K562 (cell line): ENCODE measurements around the gene GLT1D1.

Source experiments
- EZH2 ChIP-seq: IDR thresholded peaks from 2 replicates; pipeline ENCODE4 v1.6.1; 2012; ENCODE audit warnings: low read depth, mild to moderate bottlenecking, inconsistent platforms, low read length, borderline replicate concordance
- MXI1 ChIP-seq: IDR thresholded peaks from 2 replicates; pipeline ENCODE4 v1.6.1; 2011; ENCODE audit warnings: low read depth, mild to moderate bottlenecking, improper control_type of control experiment, low read length
- SMAD1 ChIP-seq: fragments of 150-350 bp; IDR thresholded peaks from 2 replicates; pipeline ENCODE4 v1.6.1; 2014; ENCODE audit warnings: low read length, low read depth; ENCODE audit not compliant: partially characterized antibody
- TF ChIP-seq, protein P1 (sequence below): sonication (generic); formaldehyde crosslinking; IDR thresholded peaks from 2 replicates; pipeline ENCODE4 v1.8.0; 2023; ENCODE audit warnings: mild to moderate bottlenecking, missing genetic modification reagents
- TF ChIP-seq, protein P2 (sequence below): fragments of 250-450 bp; sonication (Bioruptor Pico); IDR thresholded peaks from 2 replicates; pipeline ENCODE4 v1.5.0; 2021
- TF ChIP-seq, protein P3 (sequence below): sonication (generic); formaldehyde crosslinking; IDR thresholded peaks from 2 replicates; pipeline ENCODE4 v1.4.0; 2020; ENCODE audit warnings: mild to moderate bottlenecking, missing genetic modification reagents
- TF ChIP-seq, protein P4 (sequence below), 3 experiments: IDR thresholded peaks in 2 of 3; conservative IDR thresholded peaks in 1 of 3; 2 replicates each; pipeline ENCODE4 v1.5.1; 2011 to 2012; ENCODE audit warnings: low read length in 3 of 3, mild to moderate bottlenecking in 3 of 3, control low read depth in 2 of 3, improper control_type of control experiment in 1 of 3, inconsistent platforms in 1 of 3, low read depth in 1 of 3, mixed read lengths in 1 of 3, moderate library complexity in 1 of 3; ENCODE audit not compliant: insufficient read depth in 2 of 3
- TF ChIP-seq, protein P5 (sequence below): fragments of 250-450 bp; sonication (Bioruptor Pico); IDR thresholded peaks from 2 replicates; pipeline ENCODE4 v1.8.0; 2021; ENCODE audit warnings: moderate library complexity, mild to moderate bottlenecking, inconsistent platforms
- TF ChIP-seq, protein P6 (sequence below): conservative IDR thresholded peaks from 2 replicates; pipeline ENCODE4 v1.6.1; 2011; ENCODE audit warnings: low read depth, mild to moderate bottlenecking, low read length; ENCODE audit not compliant: control insufficient read depth

DNA sequence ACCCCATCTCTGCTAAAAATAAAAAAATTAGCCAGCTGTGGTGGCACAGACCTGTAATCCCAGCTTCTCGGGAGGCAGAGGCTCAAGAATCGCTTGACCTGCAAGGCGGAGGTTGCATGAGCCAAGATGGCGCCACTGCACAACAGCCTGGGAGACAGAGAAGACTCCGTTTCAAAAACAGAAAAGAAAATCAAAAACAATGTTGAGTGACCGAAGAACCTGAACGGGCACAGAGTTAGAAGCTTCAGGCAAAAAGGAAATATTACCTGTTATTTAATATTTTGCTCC, 3.5 kb downstream of the GLT1D1 start:
- TF ChIP-seq EZH2 (no peak), MXI1 (no peak), SMAD1 (no peak)
- TF ChIP-seq, protein P1, sequence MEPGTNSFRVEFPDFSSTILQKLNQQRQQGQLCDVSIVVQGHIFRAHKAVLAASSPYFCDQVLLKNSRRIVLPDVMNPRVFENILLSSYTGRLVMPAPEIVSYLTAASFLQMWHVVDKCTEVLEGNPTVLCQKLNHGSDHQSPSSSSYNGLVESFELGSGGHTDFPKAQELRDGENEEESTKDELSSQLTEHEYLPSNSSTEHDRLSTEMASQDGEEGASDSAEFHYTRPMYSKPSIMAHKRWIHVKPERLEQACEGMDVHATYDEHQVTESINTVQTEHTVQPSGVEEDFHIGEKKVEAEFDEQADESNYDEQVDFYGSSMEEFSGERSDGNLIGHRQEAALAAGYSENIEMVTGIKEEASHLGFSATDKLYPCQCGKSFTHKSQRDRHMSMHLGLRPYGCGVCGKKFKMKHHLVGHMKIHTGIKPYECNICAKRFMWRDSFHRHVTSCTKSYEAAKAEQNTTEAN (CRISPR knock-in tag), result no peak
- TF ChIP-seq, protein P2, sequence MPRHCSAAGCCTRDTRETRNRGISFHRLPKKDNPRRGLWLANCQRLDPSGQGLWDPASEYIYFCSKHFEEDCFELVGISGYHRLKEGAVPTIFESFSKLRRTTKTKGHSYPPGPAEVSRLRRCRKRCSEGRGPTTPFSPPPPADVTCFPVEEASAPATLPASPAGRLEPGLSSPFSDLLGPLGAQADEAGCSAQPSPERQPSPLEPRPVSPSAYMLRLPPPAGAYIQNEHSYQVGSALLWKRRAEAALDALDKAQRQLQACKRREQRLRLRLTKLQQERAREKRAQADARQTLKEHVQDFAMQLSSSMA (CRISPR knock-in tag), result no peak
- TF ChIP-seq, protein P3, sequence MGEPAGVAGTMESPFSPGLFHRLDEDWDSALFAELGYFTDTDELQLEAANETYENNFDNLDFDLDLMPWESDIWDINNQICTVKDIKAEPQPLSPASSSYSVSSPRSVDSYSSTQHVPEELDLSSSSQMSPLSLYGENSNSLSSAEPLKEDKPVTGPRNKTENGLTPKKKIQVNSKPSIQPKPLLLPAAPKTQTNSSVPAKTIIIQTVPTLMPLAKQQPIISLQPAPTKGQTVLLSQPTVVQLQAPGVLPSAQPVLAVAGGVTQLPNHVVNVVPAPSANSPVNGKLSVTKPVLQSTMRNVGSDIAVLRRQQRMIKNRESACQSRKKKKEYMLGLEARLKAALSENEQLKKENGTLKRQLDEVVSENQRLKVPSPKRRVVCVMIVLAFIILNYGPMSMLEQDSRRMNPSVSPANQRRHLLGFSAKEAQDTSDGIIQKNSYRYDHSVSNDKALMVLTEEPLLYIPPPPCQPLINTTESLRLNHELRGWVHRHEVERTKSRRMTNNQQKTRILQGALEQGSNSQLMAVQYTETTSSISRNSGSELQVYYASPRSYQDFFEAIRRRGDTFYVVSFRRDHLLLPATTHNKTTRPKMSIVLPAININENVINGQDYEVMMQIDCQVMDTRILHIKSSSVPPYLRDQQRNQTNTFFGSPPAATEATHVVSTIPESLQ (CRISPR knock-in tag), result no peak
- TF ChIP-seq, protein P4, sequence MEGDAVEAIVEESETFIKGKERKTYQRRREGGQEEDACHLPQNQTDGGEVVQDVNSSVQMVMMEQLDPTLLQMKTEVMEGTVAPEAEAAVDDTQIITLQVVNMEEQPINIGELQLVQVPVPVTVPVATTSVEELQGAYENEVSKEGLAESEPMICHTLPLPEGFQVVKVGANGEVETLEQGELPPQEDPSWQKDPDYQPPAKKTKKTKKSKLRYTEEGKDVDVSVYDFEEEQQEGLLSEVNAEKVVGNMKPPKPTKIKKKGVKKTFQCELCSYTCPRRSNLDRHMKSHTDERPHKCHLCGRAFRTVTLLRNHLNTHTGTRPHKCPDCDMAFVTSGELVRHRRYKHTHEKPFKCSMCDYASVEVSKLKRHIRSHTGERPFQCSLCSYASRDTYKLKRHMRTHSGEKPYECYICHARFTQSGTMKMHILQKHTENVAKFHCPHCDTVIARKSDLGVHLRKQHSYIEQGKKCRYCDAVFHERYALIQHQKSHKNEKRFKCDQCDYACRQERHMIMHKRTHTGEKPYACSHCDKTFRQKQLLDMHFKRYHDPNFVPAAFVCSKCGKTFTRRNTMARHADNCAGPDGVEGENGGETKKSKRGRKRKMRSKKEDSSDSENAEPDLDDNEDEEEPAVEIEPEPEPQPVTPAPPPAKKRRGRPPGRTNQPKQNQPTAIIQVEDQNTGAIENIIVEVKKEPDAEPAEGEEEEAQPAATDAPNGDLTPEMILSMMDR (IDR thresholded peaks at IDR 0.05 in 2 of 3, conservative IDR thresholded peaks at IDR 0.05 in 1 of 3; ENCODE audit: insufficient read depth in 2 of 3, low read depth in 1 of 3, low read length in 3 of 3), result no peak
- TF ChIP-seq, protein P5, sequence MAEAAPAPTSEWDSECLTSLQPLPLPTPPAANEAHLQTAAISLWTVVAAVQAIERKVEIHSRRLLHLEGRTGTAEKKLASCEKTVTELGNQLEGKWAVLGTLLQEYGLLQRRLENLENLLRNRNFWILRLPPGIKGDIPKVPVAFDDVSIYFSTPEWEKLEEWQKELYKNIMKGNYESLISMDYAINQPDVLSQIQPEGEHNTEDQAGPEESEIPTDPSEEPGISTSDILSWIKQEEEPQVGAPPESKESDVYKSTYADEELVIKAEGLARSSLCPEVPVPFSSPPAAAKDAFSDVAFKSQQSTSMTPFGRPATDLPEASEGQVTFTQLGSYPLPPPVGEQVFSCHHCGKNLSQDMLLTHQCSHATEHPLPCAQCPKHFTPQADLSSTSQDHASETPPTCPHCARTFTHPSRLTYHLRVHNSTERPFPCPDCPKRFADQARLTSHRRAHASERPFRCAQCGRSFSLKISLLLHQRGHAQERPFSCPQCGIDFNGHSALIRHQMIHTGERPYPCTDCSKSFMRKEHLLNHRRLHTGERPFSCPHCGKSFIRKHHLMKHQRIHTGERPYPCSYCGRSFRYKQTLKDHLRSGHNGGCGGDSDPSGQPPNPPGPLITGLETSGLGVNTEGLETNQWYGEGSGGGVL (CRISPR knock-in tag), result no peak
- TF ChIP-seq, protein P6, sequence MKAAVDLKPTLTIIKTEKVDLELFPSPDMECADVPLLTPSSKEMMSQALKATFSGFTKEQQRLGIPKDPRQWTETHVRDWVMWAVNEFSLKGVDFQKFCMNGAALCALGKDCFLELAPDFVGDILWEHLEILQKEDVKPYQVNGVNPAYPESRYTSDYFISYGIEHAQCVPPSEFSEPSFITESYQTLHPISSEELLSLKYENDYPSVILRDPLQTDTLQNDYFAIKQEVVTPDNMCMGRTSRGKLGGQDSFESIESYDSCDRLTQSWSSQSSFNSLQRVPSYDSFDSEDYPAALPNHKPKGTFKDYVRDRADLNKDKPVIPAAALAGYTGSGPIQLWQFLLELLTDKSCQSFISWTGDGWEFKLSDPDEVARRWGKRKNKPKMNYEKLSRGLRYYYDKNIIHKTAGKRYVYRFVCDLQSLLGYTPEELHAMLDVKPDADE, result no peak
